ENCODE measurements around the gene NONO. TPM values are rescaled to one million over a fixed set of nuclear protein-coding genes. Genes with fewer than 3 reads are reported as not detected.

The NONO gene
- total and polyA plus RNA-seq, 2 experiments from 2014 or later: 164 to 298 TPM

- WGBS, 2 experiments (ENCODE audit: low coverage in 1 of 2, low lambda C conversion rate in 2 of 2, missing lambda C conversion rate in 2 of 2): 19 to 25% methylated on average over 12 to 16 of the region's 16 CpGs
- in situ Hi-C loops (cut with MboI): no loop called here
These were observed 677 bp upstream of the NONO start for GRCh38 chrX:71282514-71283402.

DNA sequence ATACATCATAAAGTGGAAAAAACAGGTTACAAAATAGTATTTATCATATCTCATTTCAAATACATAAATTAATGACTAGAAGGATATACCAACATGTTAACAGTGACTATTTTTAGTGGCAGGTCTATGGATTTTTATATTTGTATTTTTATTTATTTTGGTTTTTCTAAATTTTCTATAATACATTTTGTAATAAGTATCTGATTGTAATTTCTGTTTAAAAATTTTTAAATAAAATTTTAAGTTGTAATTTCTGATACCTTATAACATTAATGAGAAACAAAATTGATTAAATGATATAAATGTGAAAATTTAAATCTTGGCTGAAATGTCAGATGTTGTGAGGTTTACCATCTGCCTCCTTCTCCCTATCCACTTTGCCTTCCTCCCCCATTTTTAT, 2.5 kb downstream of the NONO start:
- Histone ChIP-seq H3K36me3 (ENCODE audit: low read depth) (peaks cover 14% of the 10 kb centered on the region; the same call in 1 of the 2 replicates), H3K9me2 (ENCODE audit: insufficient read depth) (no peaks in the 10 kb centered on the region), H3K27me3 (replicated peaks; ENCODE audit: insufficient read depth) (no peaks in the 10 kb centered on the region), H3K4me1 (ENCODE audit: insufficient read depth) (peaks cover 10% of the 10 kb centered on the region; the same call in 1 of the 2 replicates), H3K4me3 (peak overlapping the region; percentile 95), H3F3A (ENCODE audit: insufficient read depth) (peaks cover 7% of the 10 kb centered on the region; the same call in 1 of the 2 replicates), H3K9me3 (ENCODE audit: low read depth) (no peaks in the 10 kb centered on the region), H3K79me2 (ENCODE audit: insufficient read depth) (peaks cover 73% of the 10 kb centered on the region), H3K9ac (peak overlapping the region; percentile 100), H4K20me1 (ENCODE audit: insufficient read depth) (peaks cover 6% of the 10 kb centered on the region; the same call in 1 of the 2 replicates), H3K27ac (no peak overlapping the region), H2AFZ (no peak overlapping the region), H3K4me2 (ENCODE audit: unreplicated experiment) (peak overlapping the region; percentile 90)
- DNase-seq: no peak
- in situ Hi-C loops (cut with MboI): no loop called here
- no peak for TF ChIP-seq EZH2 (IDR thresholded peaks at IDR 0.05; ENCODE audit: insufficient read depth, poor library complexity, severe bottlenecking)
- no peak for TF ChIP-seq EZH2phosphoT487 (IDR thresholded peaks at IDR 0.05; ENCODE audit: insufficient read depth, low read depth)

More at GRCh38 chrX:71282514-71283402, 677 bp upstream of the NONO start:
- H3F3A ChIP-seq (ENCODE audit: insufficient read depth): no peaks in the 10 kb centered on the region
- no peaks in the 10 kb centered on the region for H3K9me3 ChIP-seq (ENCODE audit: low read depth)
- no peaks in the 10 kb centered on the region for H3K27me3 ChIP-seq (replicated peaks; ENCODE audit: insufficient read depth)
- H3K9ac ChIP-seq: peak overlapping the region; percentile 100
- no peaks in the 10 kb centered on the region for H3K9me2 ChIP-seq (ENCODE audit: insufficient read depth)
- H3K4me3 ChIP-seq: peak overlapping the region; percentile 95
- TF ChIP-seq EZH2phosphoT487 (IDR thresholded peaks at IDR 0.05; ENCODE audit: insufficient read depth, low read depth) (no peak), EZH2 (IDR thresholded peaks at IDR 0.05; ENCODE audit: insufficient read depth, poor library complexity, severe bottlenecking) (no peak)
- H2AFZ ChIP-seq: peak overlapping the region; percentile 89
- peak overlapping the region; percentile 97 for H3K27ac ChIP-seq
- peaks cover 6% of the 10 kb centered on the region; the same call in 1 of the 2 replicates for H3K36me3 ChIP-seq (ENCODE audit: low read depth)
- DNase-seq: peak; percentile 73
- peaks cover 42% of the 10 kb centered on the region for H3K79me2 ChIP-seq (ENCODE audit: insufficient read depth)
- peaks cover 10% of the 10 kb centered on the region; the same call in 1 of the 2 replicates for H3K4me1 ChIP-seq (ENCODE audit: insufficient read depth)
- peaks cover 6% of the 10 kb centered on the region; the same call in 1 of the 2 replicates for H4K20me1 ChIP-seq (ENCODE audit: insufficient read depth)
- peak overlapping the region; percentile 55 for H3K4me2 ChIP-seq (ENCODE audit: unreplicated experiment)

GRCh38 chrX:71291381-71291780, 7.9 kb downstream of the NONO start:
- H3K4me1 ChIP-seq (ENCODE audit: insufficient read depth): peaks cover 19% of the 10 kb centered on the region
- TF ChIP-seq EZH2phosphoT487 (IDR thresholded peaks at IDR 0.05; ENCODE audit: insufficient read depth, low read depth) (no peak), EZH2 (IDR thresholded peaks at IDR 0.05; ENCODE audit: insufficient read depth, poor library complexity, severe bottlenecking) (no peak)
- H3K9me2 ChIP-seq (ENCODE audit: insufficient read depth): no peaks in the 10 kb centered on the region
- 69 to 82% methylated on average over 5 to 6 of the region's 6 CpGs for WGBS, 2 experiments (ENCODE audit: low coverage in 1 of 2, low lambda C conversion rate in 2 of 2, missing lambda C conversion rate in 2 of 2)
- H2AFZ ChIP-seq: no peak overlapping the region
- DNase-seq: no peak
- no peaks in the 10 kb centered on the region for H4K20me1 ChIP-seq (ENCODE audit: insufficient read depth)
- H3K9me3 ChIP-seq (ENCODE audit: low read depth): no peaks in the 10 kb centered on the region
- H3K27me3 ChIP-seq (replicated peaks; ENCODE audit: insufficient read depth): no peaks in the 10 kb centered on the region
- peaks cover 30% of the 10 kb centered on the region for H3K36me3 ChIP-seq (ENCODE audit: low read depth)
- H3K4me2 ChIP-seq (ENCODE audit: unreplicated experiment): no peak overlapping the region
- H3K27ac ChIP-seq: peak overlapping the region; percentile 48
- in situ Hi-C loops (cut with MboI): no loop called here
- no peak overlapping the region for H3K9ac ChIP-seq
- peaks cover 70% of the 10 kb centered on the region for H3K79me2 ChIP-seq (ENCODE audit: insufficient read depth)
- H3F3A ChIP-seq (ENCODE audit: insufficient read depth): peaks cover 28% of the 10 kb centered on the region; the same call in 1 of the 2 replicates
- H3K4me3 ChIP-seq: no peak overlapping the region

DNA sequence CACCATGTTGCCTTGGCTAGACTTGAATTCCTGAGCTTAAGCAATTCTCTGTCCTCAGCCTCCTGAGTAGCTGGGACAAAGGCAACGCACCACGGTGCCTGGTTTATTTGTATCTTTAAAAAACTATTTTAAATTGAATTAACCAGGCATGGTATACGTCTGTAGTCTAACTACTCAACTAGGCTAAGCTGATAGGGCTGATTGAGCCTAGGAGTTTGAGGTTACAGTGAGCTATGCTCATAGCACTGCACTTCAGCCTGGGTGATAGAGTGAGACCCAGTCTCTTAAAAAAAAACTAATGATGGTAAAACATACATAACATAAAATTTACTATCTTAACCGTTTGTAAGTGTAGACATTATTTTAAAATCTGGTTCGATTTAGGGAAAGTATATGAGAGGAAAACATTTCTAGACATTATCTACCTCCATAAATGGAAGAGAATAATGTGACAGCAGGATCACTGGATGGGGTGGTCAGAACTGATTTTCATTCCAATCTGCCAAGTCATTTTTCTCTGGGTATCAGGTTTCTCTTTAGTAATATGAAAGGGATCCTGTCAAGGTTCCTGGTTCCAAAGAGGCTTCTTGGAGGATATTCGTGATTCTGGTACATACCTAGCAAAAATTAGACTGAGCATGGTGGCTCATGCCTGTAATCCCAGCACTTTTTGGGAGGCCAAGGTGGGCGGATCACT, 9.4 kb downstream of the NONO start:
- H3K4me1 ChIP-seq (ENCODE audit: insufficient read depth): peaks cover 18% of the 10 kb centered on the region
- no peaks in the 10 kb centered on the region for H3K9me3 ChIP-seq (ENCODE audit: low read depth)
- peaks cover 28% of the 10 kb centered on the region; the same call in 1 of the 2 replicates for H3F3A ChIP-seq (ENCODE audit: insufficient read depth)
- peaks cover 42% of the 10 kb centered on the region for H3K36me3 ChIP-seq (ENCODE audit: low read depth)
- H3K27ac ChIP-seq: peak overlapping the region; percentile 48
- peak; percentile 57 for DNase-seq
- H3K4me3 ChIP-seq: no peak overlapping the region
- H3K9me2 ChIP-seq (ENCODE audit: insufficient read depth): no peaks in the 10 kb centered on the region
- in situ Hi-C loops (cut with MboI): no loop called here
- no peak overlapping the region for H2AFZ ChIP-seq
- H4K20me1 ChIP-seq (ENCODE audit: insufficient read depth): no peaks in the 10 kb centered on the region
- 69 to 73% methylated on average over 7 of the region's 7 CpGs for WGBS, 2 experiments (ENCODE audit: low coverage in 1 of 2, low lambda C conversion rate in 2 of 2, missing lambda C conversion rate in 2 of 2)
- H3K4me2 ChIP-seq (ENCODE audit: unreplicated experiment): peak overlapping the region; percentile 28
- TF ChIP-seq EZH2 (IDR thresholded peaks at IDR 0.05; ENCODE audit: insufficient read depth, poor library complexity, severe bottlenecking) (no peak), EZH2phosphoT487 (IDR thresholded peaks at IDR 0.05; ENCODE audit: insufficient read depth, low read depth) (no peak)
- peaks cover 56% of the 10 kb centered on the region for H3K79me2 ChIP-seq (ENCODE audit: insufficient read depth)
- no peaks in the 10 kb centered on the region for H3K27me3 ChIP-seq (replicated peaks; ENCODE audit: insufficient read depth)
- no peak overlapping the region for H3K9ac ChIP-seq
